IMR-90 (cell line): ENCODE measurements around the gene LBP. TPM values are rescaled to one million over a fixed set of nuclear protein-coding genes. Genes with fewer than 3 reads are reported as not detected.

ENCODE experiments used
- ATAC-seq: fragments of 200-7000 bp; cut with Tn5 transposase; 2 replicates; pipeline ENCODE4 v1.9.1; 2020; ENCODE audit warnings: low read depth, mild to moderate bottlenecking, moderate library complexity
- BruUV-seq: library from RNA; stranded (reverse); fragments of 400-500 nt; replicated peaks from 2 replicates; lab custom pipeline; 2021; lab: Mats Ljungman, UMichigan
- CTCF ChIA-PET: fragments of 300-600 bp; formaldehyde crosslinking; extraction: SDS; loops from one replicate; lab custom pipeline; 2021; ENCODE audit warnings: antibody characterized with exemption; lab: Yijun Ruan, JAX
- POLR2A ChIA-PET: fragments of 300-600 bp; sonication (Branson Sonifier 250); formaldehyde crosslinking; loops from one replicate; lab custom pipeline; 2022; ENCODE audit warnings: antibody characterized with exemption; ENCODE audit not compliant: unreplicated experiment; lab: Charles Lee
- DNase-seq: peaks from one replicate; pipeline ENCODE4 v3.0.0; 2013
- H2AFZ ChIP-seq: replicated peaks from 2 replicates; pipeline ENCODE3; 2013; ENCODE audit warnings: low read length, mild to moderate bottlenecking; ENCODE audit not compliant: poor library complexity
- H2AK5ac ChIP-seq: 2 replicates; pipeline ENCODE4 v1.6.1; 2013; ENCODE audit warnings: low read depth, low read length, inconsistent platforms
- H2AK9ac ChIP-seq: replicated peaks from 2 replicates; pipeline ENCODE3; 2013; ENCODE audit warnings: mild to moderate bottlenecking, low read depth, low read length, moderate library complexity; ENCODE audit not compliant: poor library complexity
- H2BK120ac ChIP-seq: 2 replicates; pipeline ENCODE4 v1.6.1; 2013; ENCODE audit warnings: low read depth, low read length, inconsistent platforms
- H2BK15ac ChIP-seq: 3 replicates; pipeline ENCODE4 v1.6.1; 2013; ENCODE audit warnings: low read depth, low read length, inconsistent platforms
- H2BK20ac ChIP-seq: 2 replicates; pipeline ENCODE4 v1.6.1; 2013; ENCODE audit warnings: low read depth, mild to moderate bottlenecking, inconsistent platforms, low read length, moderate library complexity
- H2BK5ac ChIP-seq: 2 replicates; pipeline ENCODE4 v1.6.1; 2013; ENCODE audit warnings: mild to moderate bottlenecking, low read depth, low read length, inconsistent platforms; ENCODE audit not compliant: poor library complexity, severe bottlenecking
- H3K14ac ChIP-seq: replicated peaks from 2 replicates; pipeline ENCODE4 v1.6.1; 2013; ENCODE audit warnings: low read depth, low read length, inconsistent platforms
- H3K18ac ChIP-seq: 2 replicates; pipeline ENCODE4 v1.6.1; 2013; ENCODE audit warnings: low read depth, low read length, control low read depth
- H3K23ac ChIP-seq: 2 replicates; pipeline ENCODE4 v1.6.1; 2013; ENCODE audit warnings: low read depth, low read length, inconsistent platforms
- H3K27ac ChIP-seq: 2 replicates; pipeline ENCODE4 v1.5.1; 2013; ENCODE audit warnings: mild to moderate bottlenecking, control low read depth, low read length; ENCODE audit not compliant: insufficient read depth
- H3K27me3 ChIP-seq: 2 replicates; pipeline ENCODE4 v1.6.1; 2013; ENCODE audit warnings: low read length; ENCODE audit not compliant: control insufficient read depth, insufficient read depth
- H3K36me3 ChIP-seq: 2 replicates; pipeline ENCODE4 v1.6.1; 2013; ENCODE audit warnings: low read length, mixed read lengths; ENCODE audit not compliant: control insufficient read depth, insufficient read depth
- H3K4ac ChIP-seq: 2 replicates; pipeline ENCODE4 v1.6.1; 2013; ENCODE audit warnings: low read depth, low read length, inconsistent platforms
- H3K4me1 ChIP-seq: 2 replicates; pipeline ENCODE4 v1.6.1; 2013; ENCODE audit warnings: low read length, mixed read lengths; ENCODE audit not compliant: control insufficient read depth, insufficient read depth
- H3K4me2 ChIP-seq: 2 replicates; pipeline ENCODE4 v1.6.1; 2013; ENCODE audit warnings: low read depth, mild to moderate bottlenecking, control low read depth, low read length, moderate library complexity
- H3K4me3 ChIP-seq: 2 replicates; pipeline ENCODE4 v1.5.1; 2013; ENCODE audit warnings: low read depth, mild to moderate bottlenecking, control low read depth, low read length, moderate library complexity; ENCODE audit not compliant: insufficient read depth
- H3K56ac ChIP-seq: 2 replicates; pipeline ENCODE4 v1.6.1; 2013; ENCODE audit warnings: low read length, inconsistent platforms; ENCODE audit not compliant: insufficient read depth; ENCODE audit errors: extremely low read depth
- H3K79me1 ChIP-seq, 2 experiments: 2 replicates each; pipeline ENCODE4 v1.6.1; 2013; ENCODE audit warnings: low read length in 2 of 2, inconsistent platforms in 1 of 2, low read depth in 1 of 2
- H3K9ac ChIP-seq: 2 replicates; pipeline ENCODE4 v1.6.1; 2013; ENCODE audit warnings: low read depth, low read length, control low read depth
- H3K9me1 ChIP-seq: 2 replicates; pipeline ENCODE4 v1.6.1; 2013; ENCODE audit warnings: low read length, inconsistent platforms; ENCODE audit not compliant: insufficient read depth
- H3K9me3 ChIP-seq: 2 replicates; pipeline ENCODE4 v1.6.1; 2013; ENCODE audit warnings: low read length; ENCODE audit not compliant: control insufficient read depth, insufficient read depth
- H4K20me1 ChIP-seq: 2 replicates; pipeline ENCODE4 v1.6.1; 2013; ENCODE audit warnings: low read length, inconsistent platforms; ENCODE audit not compliant: insufficient read depth
- H4K5ac ChIP-seq: 2 replicates; pipeline ENCODE4 v1.6.1; 2013; ENCODE audit warnings: mild to moderate bottlenecking, low read depth, low read length, control low read depth
- H4K8ac ChIP-seq, 2 experiments: 2 replicates each; pipeline ENCODE4 v1.6.1; 2013; ENCODE audit warnings: low read depth in 2 of 2, low read length in 2 of 2, control low read depth in 1 of 2, inconsistent platforms in 1 of 2
- H4K91ac ChIP-seq: 2 replicates; pipeline ENCODE4 v1.6.1; 2013; ENCODE audit warnings: low read depth, low read length, inconsistent platforms; ENCODE audit not compliant: insufficient read depth
- BHLHE40 ChIP-seq: fragments of 150-350 bp; IDR thresholded peaks from 2 replicates; pipeline ENCODE4 v1.6.1; 2016; ENCODE audit warnings: mild to moderate bottlenecking, low read depth, low read length
- CEBPB ChIP-seq: IDR thresholded peaks from 2 replicates; pipeline ENCODE4 v1.6.1; 2012; ENCODE audit warnings: low read depth, low read length, improper control_type of control experiment
- CHD1 ChIP-seq: IDR thresholded peaks from 2 replicates; pipeline ENCODE4 v1.6.1; 2012; ENCODE audit warnings: low read depth, low read length, improper control_type of control experiment
- CTCF ChIP-seq: conservative IDR thresholded peaks from 2 replicates; pipeline ENCODE4 v1.5.1; 2012; ENCODE audit warnings: mild to moderate bottlenecking, low read depth, low read length, improper control_type of control experiment
- ELK1 ChIP-seq: fragments of 150-350 bp; IDR thresholded peaks from 2 replicates; pipeline ENCODE4 v1.6.1; 2016; ENCODE audit warnings: low read depth, mild to moderate bottlenecking, low read length, moderate library complexity, borderline replicate concordance
- FOS ChIP-seq: fragments of 150-350 bp; IDR thresholded peaks from 2 replicates; pipeline ENCODE4 v1.6.1; 2016; ENCODE audit warnings: low read depth, low read length
- MAFK ChIP-seq: IDR thresholded peaks from 2 replicates; pipeline ENCODE4 v1.6.1; 2012; ENCODE audit warnings: low read depth, low read length, improper control_type of control experiment
- MAZ ChIP-seq: IDR thresholded peaks from 2 replicates; pipeline ENCODE4 v1.6.1; 2012; ENCODE audit warnings: low read depth, mild to moderate bottlenecking, low read length, improper control_type of control experiment, moderate library complexity, borderline replicate concordance
- MXI1 ChIP-seq: IDR thresholded peaks from 2 replicates; pipeline ENCODE4 v1.6.1; 2012; ENCODE audit warnings: low read depth, mild to moderate bottlenecking, low read length, moderate library complexity, borderline replicate concordance
- NFE2L2 ChIP-seq: fragments of 150-350 bp; IDR thresholded peaks from 2 replicates; pipeline ENCODE4 v1.6.1; 2016; ENCODE audit warnings: low read depth, mild to moderate bottlenecking, low read length
- RCOR1 ChIP-seq: IDR thresholded peaks from 2 replicates; pipeline ENCODE4 v1.6.1; 2012; ENCODE audit warnings: mild to moderate bottlenecking, low read length, improper control_type of control experiment; ENCODE audit not compliant: insufficient replicate concordance
- RFX5 ChIP-seq: IDR thresholded peaks from 2 replicates; pipeline ENCODE4 v1.8.0; 2012; ENCODE audit warnings: low read depth, mild to moderate bottlenecking, low read length, moderate library complexity
- SMC3 ChIP-seq: fragments of 150-350 bp; IDR thresholded peaks from 2 replicates; pipeline ENCODE4 v1.6.1; 2016; ENCODE audit warnings: low read depth, mild to moderate bottlenecking, antibody characterized with exemption, low read length, moderate library complexity
- USF2 ChIP-seq: fragments of 150-350 bp; IDR thresholded peaks from 2 replicates; pipeline ENCODE4 v1.6.1; 2017; ENCODE audit warnings: mild to moderate bottlenecking, antibody characterized with exemption, low read length, low read depth
- WGBS, 2 experiments: methylation state at CpG; one replicate each; pipeline versions ENCODE4 v1.1.5 to v1.1.7; 2013; ENCODE audit warnings: missing lambda C conversion rate in 2 of 2; ENCODE audit not compliant: insufficient read length in 1 of 2; ENCODE audit errors: extremely low coverage in 2 of 2; 5-methylcytosine and 5-hydroxymethylcytosine counted together
- dilution Hi-C: fragments of 300-500 bp; cut with HindIII; formaldehyde crosslinking; loops from one replicate; pipeline ENCODE4 v1.14.3; 2018; ENCODE audit warnings: low sequenced_read_pairs; ENCODE audit not compliant: unreplicated experiment
- in situ Hi-C: fragments of 300-500 bp; cut with MboI; formaldehyde crosslinking; loops from 3 replicates; pipeline ENCODE4 v1.14.3; 2019; ENCODE audit warnings: low sequenced_read_pairs, inconsistent platforms, mixed read lengths
- intact Hi-C: fragments of 100-400 bp; cut with micrococcal nuclease; formaldehyde crosslinking; loops from 2 replicates; pipeline ENCODE4 v1.10.0; 2022
- polyA plus RNA-seq, 3 experiments: library from polyadenylated mRNA; depleted of rRNA; stranded (reverse); fragments of >200 nt; gene quantifications; 2 replicates each; pipeline ENCODE4 v1.2.3, GENCODE V29; 2012; ENCODE audit warnings: low replicate concordance in 1 of 3
- total RNA-seq: library from RNA; depleted of rRNA; stranded (reverse); fragments of >200 nt; gene quantifications from 2 replicates; pipeline ENCODE4 v1.2.3, GENCODE V29; 2012

LBP gene
- total and polyA plus RNA-seq, 2 of the 4 experiments (the other 2 are of a cell fraction) = not detected

GRCh38 chr20:38354227-38354626 is 7.9 kb downstream of the LBP start:
- Histone ChIP-seq H3K27ac (no peak overlapping the region), H2BK20ac (no peak overlapping the region), H2AFZ (no peak overlapping the region), H4K5ac (no peak overlapping the region), H3K79me1 (no peaks in the 10 kb centered on the region), H3K9ac (no peak overlapping the region), H3K4me2 (no peak overlapping the region), H3K14ac (no peak overlapping the region), H2AK5ac (no peak overlapping the region), H3K4me3 (no peak overlapping the region), H3K9me1 (no peaks in the 10 kb centered on the region), H2BK5ac (no peak overlapping the region), H2BK120ac (no peak overlapping the region), H3K9me3 (no peaks in the 10 kb centered on the region), H3K4me1 (no peaks in the 10 kb centered on the region; the same call in 1 of the 2 replicates), H3K36me3 (no peaks in the 10 kb centered on the region), H3K4ac (no peak overlapping the region), H4K8ac (no peak overlapping the region), H3K56ac (no peak overlapping the region), H2AK9ac (no peak overlapping the region), H3K27me3 (peaks cover 6% of the 10 kb centered on the region), H4K20me1 (no peaks in the 10 kb centered on the region), H2BK15ac (no peak overlapping the region), H4K91ac (no peak overlapping the region), H3K23ac (no peak overlapping the region), H3K18ac (no peak overlapping the region)
- intact Hi-C loops (no loop called here), in situ Hi-C loops (no loop called here), dilution Hi-C loops (no loop called here)
- ChIA-PET POLR2A (interaction anchor here (0.6 kb wide), 1 partner anchor 183 kb away, joined by 3 read pairs; no protein-coding TSS in a partner anchor), CTCF (no interaction called here)
- no peak for TF ChIP-seq MXI1
- no peak for TF ChIP-seq CTCF
- no peak for TF ChIP-seq USF2
- TF ChIP-seq SMC3 = no peak
- TF ChIP-seq ELK1 = no peak
- TF ChIP-seq RCOR1 = no peak
- TF ChIP-seq NFE2L2 = no peak
- TF ChIP-seq CEBPB = no peak
- no peak for TF ChIP-seq MAFK
- TF ChIP-seq RFX5 = no peak
- TF ChIP-seq MAZ = no peak
- TF ChIP-seq FOS = no peak
- TF ChIP-seq CHD1 = no peak
- TF ChIP-seq BHLHE40 = no peak
- WGBS, 2 experiments = 80% methylated on average over 6 of the region's 10 CpGs; no CpG with 5 or more reads in 1 of the 2 experiments
- BruUV-seq = no TSS peak
- DNase-seq (no peak), ATAC-seq (no peak)
